ENCODE results near the gene CCDC91.
"Not testable (repeated sequence)": the region's sequence is repeated elsewhere in the genome, so short reads cannot be mapped to it uniquely, and the experiment has no call there.

GRCh38 chr12:28471762-28472161, 281.5 kb downstream of the CCDC91 start:
- TF ChIP-seq NFRKB (IDR thresholded peaks at IDR 0.05); FOXA1 (IDR thresholded peaks at IDR 0.05); L3MBTL2 (conservative IDR thresholded peaks at IDR 0.05); PKNOX1 (IDR thresholded peaks at IDR 0.05); ZNF384 (IDR thresholded peaks at IDR 0.05); ELF4 (IDR thresholded peaks at IDR 0.05); SUZ12 (IDR thresholded peaks at IDR 0.05); FOXK2 (IDR thresholded peaks at IDR 0.05): not testable (repeated sequence)
